ENCODE data around the gene PNLDC1. TPM values are rescaled to one million over a fixed set of nuclear protein-coding genes. Genes with fewer than 3 reads are reported as not detected.

Gene PNLDC1
- total RNA-seq, 3 donors from 2014 or later (not counting 1 experiment from before 2014, with no cell fraction given): 0.19 TPM; not detected in 2

- peaks cover 10 to 19% of the 10 kb centered on the region in 2 donors for H3K27me3 Mint-ChIP-seq (ENCODE audit: low read depth in 2 of 2)
- ATAC-seq: no peak
- no peaks in the 10 kb centered on the region for H3K4me1 ChIP-seq (ENCODE audit: control insufficient read depth, insufficient read depth, low read length)
- H3K27me3 ChIP-seq (ENCODE audit: control insufficient read depth, insufficient read depth, low read length): peaks cover 2% of the 10 kb centered on the region
- H3K27ac Mint-ChIP-seq: no peak overlapping the region
- no peaks in the 10 kb centered on the region for H3K36me3 ChIP-seq (ENCODE audit: control insufficient read depth, insufficient read depth, low read length)
- H3K36me3 Mint-ChIP-seq: no peaks in the 10 kb centered on the region
- H3K9me3 ChIP-seq (ENCODE audit: control insufficient read depth, insufficient read depth, low read length): no peaks in the 10 kb centered on the region
- intact Hi-C loops (cut with micrococcal nuclease): loop anchor here (10.0 kb wide), 1 partner anchor 209 kb away; no protein-coding TSS in a partner anchor
- no peak for DNase-seq
- no peaks in the 10 kb centered on the region for H3K4me1 Mint-ChIP-seq
- no peak overlapping the region for H3K27ac ChIP-seq (ENCODE audit: low read length)
- H3K4me3 ChIP-seq (ENCODE audit: low read length): no peak overlapping the region
- H3K4me3 Mint-ChIP-seq: no peak overlapping the region
- WGBS (ENCODE audit: insufficient coverage): 94% methylated on average over 12 of the region's 12 CpGs
- no peak for TF ChIP-seq CTCF (IDR thresholded peaks at IDR 0.05)
- no peaks in the 10 kb centered on the region for H3K9me3 Mint-ChIP-seq
These were observed 65.3 kb downstream of the PNLDC1 start for GRCh38 chr6:159865226-159865920.

GRCh38 chr6:159866286-159867247, 66.5 kb downstream of the PNLDC1 start:
- no peak for TF ChIP-seq CTCF (IDR thresholded peaks at IDR 0.05)
- Histone ChIP-seq H3K4me1 (ENCODE audit: control insufficient read depth, insufficient read depth, low read length) (no peaks in the 10 kb centered on the region), H3K27ac (ENCODE audit: low read length) (no peak overlapping the region), H3K36me3 (ENCODE audit: control insufficient read depth, insufficient read depth, low read length) (no peaks in the 10 kb centered on the region), H3K27me3 (ENCODE audit: control insufficient read depth, insufficient read depth, low read length) (no peaks in the 10 kb centered on the region), H3K4me3 (ENCODE audit: low read length) (no peak overlapping the region), H3K9me3 (ENCODE audit: control insufficient read depth, insufficient read depth, low read length) (no peaks in the 10 kb centered on the region)
- 88% methylated on average over 28 of the region's 28 CpGs for WGBS (ENCODE audit: insufficient coverage)
- no peak overlapping the region for H3K27ac Mint-ChIP-seq
- H3K4me3 Mint-ChIP-seq: no peak overlapping the region
- no peaks in the 10 kb centered on the region for H3K4me1 Mint-ChIP-seq
- DNase-seq (no peak), ATAC-seq (no peak)
- intact Hi-C loops (cut with micrococcal nuclease): loop anchor here (10.0 kb wide), 1 partner anchor 208 kb away; no protein-coding TSS in a partner anchor
- no peaks in the 10 kb centered on the region for H3K9me3 Mint-ChIP-seq
- peaks cover 10 to 12% of the 10 kb centered on the region in 2 donors for H3K27me3 Mint-ChIP-seq (ENCODE audit: low read depth in 2 of 2)
- H3K36me3 Mint-ChIP-seq: no peaks in the 10 kb centered on the region

Other genes with a start within 250 kb of the PNLDC1 start
- 100 to 1,000 TPM in 2 of 3 donors, 10 to 100 TPM in 1; 81.3 to 156 (median 138) TPM for gene SOD2, start 107.0 kb upstream of the PNLDC1 start, total RNA-seq
- 100 to 1,000 TPM; 141 to 167 (median 164) TPM for gene WTAP, start 72.8 kb upstream of the PNLDC1 start, total RNA-seq
- gene ACAT2, start 38.2 kb upstream of the PNLDC1 start, total RNA-seq: 10 to 100 TPM; 21.7 to 31.7 (median 26.5) TPM
- 100 to 1,000 TPM; 192 to 230 (median 218) TPM for gene TCP1, start 10.7 kb upstream of the PNLDC1 start, total RNA-seq
- gene MRPL18, start 9.8 kb upstream of the PNLDC1 start, total RNA-seq: 10 to 100 TPM; 22.3 to 29.6 (median 22.6) TPM
- gene MAS1, start 90.7 kb downstream of the PNLDC1 start, total RNA-seq: not detected
- 100 to 1,000 TPM; 208 to 282 (median 253) TPM for gene IGF2R, start 168.8 kb downstream of the PNLDC1 start, total RNA-seq

Measured in natural killer cell (primary cell).